ENCODE data around the gene KDM4D. TPM values are rescaled to one million over a fixed set of nuclear protein-coding genes. Genes with fewer than 3 reads are reported as not detected.

Gene KDM4D
- polyA plus RNA-seq, 1 experiment, result 1.1 TPM

DNA sequence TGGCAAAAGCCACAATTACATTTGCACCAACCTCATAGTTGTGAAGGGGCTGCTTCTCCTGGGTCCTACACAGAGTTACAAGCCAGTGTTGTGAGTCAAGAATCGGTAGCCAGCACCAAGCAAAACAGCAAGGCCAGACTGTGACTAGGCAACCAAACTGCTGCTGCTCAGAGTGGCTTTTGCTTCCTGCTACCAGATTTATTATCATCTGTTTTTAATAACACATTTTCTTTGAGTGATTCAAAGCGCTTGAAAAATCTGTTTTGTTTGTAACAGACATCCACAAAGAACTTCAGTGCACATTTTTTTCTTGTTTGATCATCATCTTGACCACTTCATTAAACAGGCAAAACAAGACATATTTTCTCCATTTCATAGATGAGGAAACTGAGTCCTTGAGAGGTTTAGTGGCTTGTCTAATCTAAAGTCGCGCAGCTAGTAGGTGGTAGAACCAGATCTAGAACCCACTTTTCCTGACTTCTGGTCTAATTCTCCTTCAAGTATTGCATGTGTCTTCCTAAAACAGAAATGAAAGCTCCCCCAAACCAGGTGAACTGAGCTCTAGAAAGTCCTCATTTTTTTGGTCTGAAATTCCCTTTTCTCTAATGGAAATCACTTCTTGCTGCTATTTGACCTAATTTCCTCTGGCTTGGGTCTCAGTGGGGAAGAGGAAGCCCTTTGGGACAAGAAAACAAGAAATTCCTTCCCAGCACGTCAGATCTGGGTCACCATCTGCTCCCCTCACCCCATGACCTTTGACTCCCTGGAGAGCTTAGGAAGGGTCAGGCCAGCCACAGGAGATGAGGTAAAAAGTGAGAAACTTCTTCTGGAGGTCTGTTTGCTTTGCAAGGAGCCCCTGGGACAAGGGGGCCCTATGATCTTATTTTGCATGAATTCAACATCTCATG, 40.0 kb upstream of the KDM4D start:
- peak; percentile 97 for DNase-seq (ENCODE audit: low read depth)
- Histone ChIP-seq H3K4me3 (ENCODE audit: low read depth, low read length) (no peak overlapping the region), H3K27me3 (ENCODE audit: control insufficient read depth, insufficient read depth, low read length) (no peaks in the 10 kb centered on the region), H3K36me3 (ENCODE audit: control insufficient read depth, insufficient read depth, low read length) (no peaks in the 10 kb centered on the region)
- POLR2A ChIA-PET, result no interaction called here
- CTCF ChIA-PET, result interaction anchor here (0.6 to 1.2 kb wide), 5 partner anchors 29 to 423 kb away, joined by 3 to 6 read pairs (median 4); no protein-coding TSS in a partner anchor
- TF ChIP-seq, protein P1, sequence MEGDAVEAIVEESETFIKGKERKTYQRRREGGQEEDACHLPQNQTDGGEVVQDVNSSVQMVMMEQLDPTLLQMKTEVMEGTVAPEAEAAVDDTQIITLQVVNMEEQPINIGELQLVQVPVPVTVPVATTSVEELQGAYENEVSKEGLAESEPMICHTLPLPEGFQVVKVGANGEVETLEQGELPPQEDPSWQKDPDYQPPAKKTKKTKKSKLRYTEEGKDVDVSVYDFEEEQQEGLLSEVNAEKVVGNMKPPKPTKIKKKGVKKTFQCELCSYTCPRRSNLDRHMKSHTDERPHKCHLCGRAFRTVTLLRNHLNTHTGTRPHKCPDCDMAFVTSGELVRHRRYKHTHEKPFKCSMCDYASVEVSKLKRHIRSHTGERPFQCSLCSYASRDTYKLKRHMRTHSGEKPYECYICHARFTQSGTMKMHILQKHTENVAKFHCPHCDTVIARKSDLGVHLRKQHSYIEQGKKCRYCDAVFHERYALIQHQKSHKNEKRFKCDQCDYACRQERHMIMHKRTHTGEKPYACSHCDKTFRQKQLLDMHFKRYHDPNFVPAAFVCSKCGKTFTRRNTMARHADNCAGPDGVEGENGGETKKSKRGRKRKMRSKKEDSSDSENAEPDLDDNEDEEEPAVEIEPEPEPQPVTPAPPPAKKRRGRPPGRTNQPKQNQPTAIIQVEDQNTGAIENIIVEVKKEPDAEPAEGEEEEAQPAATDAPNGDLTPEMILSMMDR (IDR thresholded peaks at IDR 0.05; ENCODE audit: insufficient read depth, low read depth, low read length), result no peak

- CTCF ChIA-PET, result interaction anchor here (1.1 to 1.2 kb wide), 2 partner anchors 34 to 37 kb away, joined by 3 to 6 read pairs; no protein-coding TSS in a partner anchor
- Histone ChIP-seq H3K27me3 (ENCODE audit: control insufficient read depth, insufficient read depth, low read length) (no peaks in the 10 kb centered on the region), H3K36me3 (ENCODE audit: control insufficient read depth, insufficient read depth, low read length) (no peaks in the 10 kb centered on the region), H3K4me3 (ENCODE audit: low read depth, low read length) (no peak overlapping the region)
- POLR2A ChIA-PET, result no interaction called here
- DNase-seq (ENCODE audit: low read depth), result no peak
- TF ChIP-seq, protein P1 (IDR thresholded peaks at IDR 0.05; ENCODE audit: insufficient read depth, low read depth, low read length), result no peak
Measured at GRCh38 chr11:94934362-94934761, 39.1 kb upstream of the KDM4D start.

GRCh38 chr11:94934846-94935245, 38.7 kb upstream of the KDM4D start:
- Histone ChIP-seq H3K36me3 (ENCODE audit: control insufficient read depth, insufficient read depth, low read length) (no peaks in the 10 kb centered on the region), H3K27me3 (ENCODE audit: control insufficient read depth, insufficient read depth, low read length) (no peaks in the 10 kb centered on the region), H3K4me3 (ENCODE audit: low read depth, low read length) (no peak overlapping the region)
- ChIA-PET POLR2A (no interaction called here), CTCF (interaction anchor here (1.1 to 1.2 kb wide), 2 partner anchors 34 to 37 kb away, joined by 3 to 6 read pairs; no protein-coding TSS in a partner anchor)
- TF ChIP-seq, protein P1 (IDR thresholded peaks at IDR 0.05; ENCODE audit: insufficient read depth, low read depth, low read length), result no peak
- no peak for DNase-seq (ENCODE audit: low read depth)

- Histone ChIP-seq H3K27me3 (ENCODE audit: control insufficient read depth, insufficient read depth, low read length) (no peaks in the 10 kb centered on the region), H3K36me3 (ENCODE audit: control insufficient read depth, insufficient read depth, low read length) (no peaks in the 10 kb centered on the region), H3K4me3 (ENCODE audit: low read depth, low read length) (no peak overlapping the region)
- ChIA-PET CTCF (interaction anchor here (1.1 to 1.3 kb wide), 2 partner anchors 30 to 315 kb away, joined by 3 read pairs; no protein-coding TSS in a partner anchor), POLR2A (no interaction called here)
- peak; percentile 85 for DNase-seq (ENCODE audit: low read depth)
- TF ChIP-seq, protein P1 (IDR thresholded peaks at IDR 0.05; ENCODE audit: insufficient read depth, low read depth, low read length), result no peak
Measured at GRCh38 chr11:94938095-94939055, 35.1 kb upstream of the KDM4D start.
